OCI-LY3 (cell line): ENCODE measurements around the gene FAM240A.

Source experiments
- EZH2phosphoT487 ChIP-seq: fragments of 200-600 bp; shearing (Covaris generic); IDR thresholded peaks from 2 replicates; pipeline ENCODE4 v1.6.1; 2018; ENCODE audit warnings: antibody characterized with exemption, mixed run types, low read depth
- TF ChIP-seq, protein P1 (sequence below): fragments of 200-600, 300-600 bp; sonication (generic); IDR thresholded peaks from 2 replicates; pipeline ENCODE4 v1.5.1; 2014; ENCODE audit warnings: antibody characterized with exemption, low read length, low read depth

DNA sequence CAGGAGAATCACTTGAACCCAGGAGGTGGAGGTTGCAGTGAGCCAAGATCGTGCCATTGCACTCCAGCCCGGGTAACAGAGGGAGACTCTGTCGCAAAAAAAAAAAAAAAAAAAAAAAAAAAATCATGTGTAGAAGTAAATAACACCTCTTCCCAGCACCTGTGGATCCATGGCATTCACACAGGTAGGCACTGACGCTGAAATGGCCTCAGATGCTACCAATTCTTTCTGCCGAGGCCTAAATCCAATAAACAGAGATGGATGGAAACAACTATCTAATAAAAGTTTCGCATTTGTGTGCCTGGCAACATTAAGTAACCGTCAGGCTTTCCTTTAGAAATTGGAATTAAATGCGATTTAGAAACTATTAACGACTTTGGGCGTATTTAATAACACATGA, 35.9 kb upstream of the FAM240A start:
- TF ChIP-seq, protein P1, sequence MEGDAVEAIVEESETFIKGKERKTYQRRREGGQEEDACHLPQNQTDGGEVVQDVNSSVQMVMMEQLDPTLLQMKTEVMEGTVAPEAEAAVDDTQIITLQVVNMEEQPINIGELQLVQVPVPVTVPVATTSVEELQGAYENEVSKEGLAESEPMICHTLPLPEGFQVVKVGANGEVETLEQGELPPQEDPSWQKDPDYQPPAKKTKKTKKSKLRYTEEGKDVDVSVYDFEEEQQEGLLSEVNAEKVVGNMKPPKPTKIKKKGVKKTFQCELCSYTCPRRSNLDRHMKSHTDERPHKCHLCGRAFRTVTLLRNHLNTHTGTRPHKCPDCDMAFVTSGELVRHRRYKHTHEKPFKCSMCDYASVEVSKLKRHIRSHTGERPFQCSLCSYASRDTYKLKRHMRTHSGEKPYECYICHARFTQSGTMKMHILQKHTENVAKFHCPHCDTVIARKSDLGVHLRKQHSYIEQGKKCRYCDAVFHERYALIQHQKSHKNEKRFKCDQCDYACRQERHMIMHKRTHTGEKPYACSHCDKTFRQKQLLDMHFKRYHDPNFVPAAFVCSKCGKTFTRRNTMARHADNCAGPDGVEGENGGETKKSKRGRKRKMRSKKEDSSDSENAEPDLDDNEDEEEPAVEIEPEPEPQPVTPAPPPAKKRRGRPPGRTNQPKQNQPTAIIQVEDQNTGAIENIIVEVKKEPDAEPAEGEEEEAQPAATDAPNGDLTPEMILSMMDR = no peak
- no peak for TF ChIP-seq EZH2phosphoT487
